HepG2 (cell line): ENCODE data around the gene ACSF3. TPM values are rescaled to one million over a fixed set of nuclear protein-coding genes. Genes with fewer than 3 reads are reported as not detected.

Source experiments
- ATRX ChIP-seq: sonication (generic); formaldehyde crosslinking; IDR thresholded peaks from 2 replicates; pipeline ENCODE4 v1.4.0; 2020; ENCODE audit warnings: missing genetic modification reagents, borderline replicate concordance
- HNF1A ChIP-seq, 2 experiments: sonication (generic) in 1 of 2; formaldehyde crosslinking in 1 of 2; IDR thresholded peaks; 2 replicates each; pipeline versions ENCODE4 v1.4.0 to v1.6.1; 2016 to 2020; ENCODE audit warnings: borderline replicate concordance in 1 of 2, low read depth in 1 of 2, mild to moderate bottlenecking in 1 of 2, missing genetic modification reagents in 1 of 2
- HNF4A ChIP-seq: sonication (generic); formaldehyde crosslinking; IDR thresholded peaks from 2 replicates; pipeline ENCODE4 v1.4.0; 2020; ENCODE audit warnings: missing genetic modification reagents
- HNRNPUL1 ChIP-seq: fragments of 200-400 bp; formaldehyde crosslinking; IDR thresholded peaks from 2 replicates; pipeline ENCODE4 v1.6.1; 2017; ENCODE audit warnings: low read depth, mild to moderate bottlenecking, low read length, moderate library complexity
- MZF1 ChIP-seq: sonication (generic); formaldehyde crosslinking; IDR thresholded peaks from 2 replicates; pipeline ENCODE4 v1.8.1; 2023; ENCODE audit warnings: mild to moderate bottlenecking, missing genetic modification reagents, borderline replicate concordance
- NR3C1 ChIP-seq: sonication (generic); formaldehyde crosslinking; IDR thresholded peaks from 2 replicates; pipeline ENCODE4 v1.4.0; 2020; ENCODE audit warnings: missing genetic modification reagents
- POLR2AphosphoS2 ChIP-seq: IDR thresholded peaks from 2 replicates; pipeline ENCODE4 v1.6.1; 2011; ENCODE audit warnings: low read depth, low read length, improper control_type of control experiment
- SP140L ChIP-seq: sonication (generic); formaldehyde crosslinking; IDR thresholded peaks from 2 replicates; pipeline ENCODE4 v1.4.0; 2020; ENCODE audit warnings: missing genetic modification reagents, borderline replicate concordance
- SPEN ChIP-seq: sonication (generic); formaldehyde crosslinking; IDR thresholded peaks from 2 replicates; pipeline ENCODE4 v1.5.1; 2020; ENCODE audit warnings: low read depth, mild to moderate bottlenecking, missing genetic modification reagents
- TBP ChIP-seq: sonication (generic); formaldehyde crosslinking; IDR thresholded peaks from 2 replicates; pipeline ENCODE4 v1.5.0; 2020; ENCODE audit warnings: missing genetic modification reagents
- ZNF343 ChIP-seq: sonication (generic); formaldehyde crosslinking; IDR thresholded peaks from 2 replicates; pipeline ENCODE4 v1.4.0; 2020; ENCODE audit warnings: mild to moderate bottlenecking, missing genetic modification reagents
- polyA plus RNA-seq, 8 experiments: library from polyadenylated mRNA; depleted of rRNA in 3 of 8; stranded (reverse) in 7 of 8; unstranded in 1 of 8; fragments of >200 nt; fragmentation: Illumina TruSeq in 4 of 8; extraction: Trizol in 4 of 8; gene quantifications; 2 replicates each; pipeline versions ENCODE4 v1.2.1 to v1.2.3, GENCODE V29; 2011 to 2016; ENCODE audit warnings: low read depth in 4 of 8, missing spikeins in 1 of 8, mixed read lengths in 1 of 8; ENCODE audit not compliant: insufficient read depth in 1 of 8
- total RNA-seq, 5 experiments: library from RNA; depleted of rRNA; stranded (reverse); fragments of >200 nt; fragmentation: Illumina TruSeq; extraction: Trizol; gene quantifications; 2 replicates each; pipeline ENCODE4 v1.2.3, GENCODE V29; 2016; ENCODE audit warnings: low read depth in 1 of 5
- TF ChIP-seq, protein P1 (sequence below): sonication (generic); formaldehyde crosslinking; IDR thresholded peaks from 2 replicates; pipeline ENCODE4 v1.4.0; 2020; ENCODE audit warnings: missing genetic modification reagents
- TF ChIP-seq, protein P2 (sequence below): conservative IDR thresholded peaks from 2 replicates; pipeline ENCODE4 v1.6.1; 2018; ENCODE audit warnings: missing genetic modification reagents
- TF ChIP-seq, protein P3 (sequence below): sonication (generic); formaldehyde crosslinking; IDR thresholded peaks from 2 replicates; pipeline ENCODE4 v1.4.0; 2020; ENCODE audit warnings: mild to moderate bottlenecking, low read depth, missing genetic modification reagents
- TF ChIP-seq, protein P4 (sequence below): sonication (generic); formaldehyde crosslinking; IDR thresholded peaks from 2 replicates; pipeline ENCODE4 v1.9.0; 2022; ENCODE audit warnings: missing genetic modification reagents, mild to moderate bottlenecking, borderline replicate concordance
- TF ChIP-seq, protein P5 (sequence below): sonication (generic); formaldehyde crosslinking; IDR thresholded peaks from 2 replicates; pipeline ENCODE4 v1.4.0; 2020; ENCODE audit warnings: mild to moderate bottlenecking, missing genetic modification reagents

The ACSF3 gene
- total and polyA plus RNA-seq, 2 of the 13 experiments (the other 11 are each of a cell fraction or from before 2014, with no cell fraction given): 14.9 to 30.6 TPM

DNA sequence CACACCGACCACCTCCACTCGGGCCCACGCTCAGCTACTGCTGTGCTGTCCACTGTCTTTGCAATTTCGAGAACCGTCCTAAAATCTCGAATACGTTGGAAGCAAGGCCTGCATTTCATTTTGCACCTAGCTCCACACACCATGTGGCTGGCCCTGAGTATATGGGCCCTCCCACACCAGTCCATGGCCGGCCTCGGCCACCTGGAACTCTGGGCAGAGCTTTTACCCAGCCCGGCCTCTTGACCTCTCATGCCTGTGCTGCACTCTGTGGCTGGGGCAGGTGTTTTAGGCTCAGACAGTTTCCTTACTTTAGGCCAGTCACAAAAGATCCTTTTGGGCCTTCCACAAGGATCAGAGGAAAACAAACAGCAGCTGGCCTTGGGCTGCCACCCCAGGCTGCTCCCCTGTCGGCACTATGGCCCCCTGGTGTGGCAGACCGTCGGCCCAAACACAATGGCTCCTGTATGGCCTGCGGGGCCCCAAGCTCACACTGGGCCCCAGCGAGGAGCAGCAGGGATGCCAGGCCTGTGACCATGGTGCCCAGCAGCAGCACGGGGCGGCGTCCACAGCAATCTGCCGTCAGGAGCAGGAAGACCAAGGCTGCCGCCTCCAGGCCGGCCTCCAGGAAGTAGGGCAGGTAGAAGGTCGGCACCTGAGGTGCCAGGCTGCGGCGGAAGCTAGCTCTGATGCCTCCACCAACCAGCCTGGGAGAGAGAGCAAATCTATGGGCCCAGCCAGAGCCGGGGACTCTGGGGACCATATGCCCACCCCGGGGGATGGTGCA lies 104.2 kb downstream of the ACSF3 start (continued):
- TF ChIP-seq ZNF343 (CRISPR knock-in tag): no peak
- TF ChIP-seq NR3C1 (CRISPR knock-in tag): no peak
- TF ChIP-seq, protein P1, sequence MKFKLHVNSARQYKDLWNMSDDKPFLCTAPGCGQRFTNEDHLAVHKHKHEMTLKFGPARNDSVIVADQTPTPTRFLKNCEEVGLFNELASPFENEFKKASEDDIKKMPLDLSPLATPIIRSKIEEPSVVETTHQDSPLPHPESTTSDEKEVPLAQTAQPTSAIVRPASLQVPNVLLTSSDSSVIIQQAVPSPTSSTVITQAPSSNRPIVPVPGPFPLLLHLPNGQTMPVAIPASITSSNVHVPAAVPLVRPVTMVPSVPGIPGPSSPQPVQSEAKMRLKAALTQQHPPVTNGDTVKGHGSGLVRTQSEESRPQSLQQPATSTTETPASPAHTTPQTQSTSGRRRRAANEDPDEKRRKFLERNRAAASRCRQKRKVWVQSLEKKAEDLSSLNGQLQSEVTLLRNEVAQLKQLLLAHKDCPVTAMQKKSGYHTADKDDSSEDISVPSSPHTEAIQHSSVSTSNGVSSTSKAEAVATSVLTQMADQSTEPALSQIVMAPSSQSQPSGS: peak; percentile 84
- TF ChIP-seq POLR2AphosphoS2: 0 out of 2 replicates have a peak, but pooled peaks have one; percentile 32
- TF ChIP-seq, protein P2, sequence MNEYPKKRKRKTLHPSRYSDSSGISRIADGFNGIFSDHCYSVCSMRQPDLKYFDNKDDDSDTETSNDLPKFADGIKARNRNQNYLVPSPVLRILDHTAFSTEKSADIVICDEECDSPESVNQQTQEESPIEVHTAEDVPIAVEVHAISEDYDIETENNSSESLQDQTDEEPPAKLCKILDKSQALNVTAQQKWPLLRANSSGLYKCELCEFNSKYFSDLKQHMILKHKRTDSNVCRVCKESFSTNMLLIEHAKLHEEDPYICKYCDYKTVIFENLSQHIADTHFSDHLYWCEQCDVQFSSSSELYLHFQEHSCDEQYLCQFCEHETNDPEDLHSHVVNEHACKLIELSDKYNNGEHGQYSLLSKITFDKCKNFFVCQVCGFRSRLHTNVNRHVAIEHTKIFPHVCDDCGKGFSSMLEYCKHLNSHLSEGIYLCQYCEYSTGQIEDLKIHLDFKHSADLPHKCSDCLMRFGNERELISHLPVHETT (CRISPR knock-in tag): peak; percentile 56; the same call in 1 of the 2 replicates
- TF ChIP-seq, protein P3, sequence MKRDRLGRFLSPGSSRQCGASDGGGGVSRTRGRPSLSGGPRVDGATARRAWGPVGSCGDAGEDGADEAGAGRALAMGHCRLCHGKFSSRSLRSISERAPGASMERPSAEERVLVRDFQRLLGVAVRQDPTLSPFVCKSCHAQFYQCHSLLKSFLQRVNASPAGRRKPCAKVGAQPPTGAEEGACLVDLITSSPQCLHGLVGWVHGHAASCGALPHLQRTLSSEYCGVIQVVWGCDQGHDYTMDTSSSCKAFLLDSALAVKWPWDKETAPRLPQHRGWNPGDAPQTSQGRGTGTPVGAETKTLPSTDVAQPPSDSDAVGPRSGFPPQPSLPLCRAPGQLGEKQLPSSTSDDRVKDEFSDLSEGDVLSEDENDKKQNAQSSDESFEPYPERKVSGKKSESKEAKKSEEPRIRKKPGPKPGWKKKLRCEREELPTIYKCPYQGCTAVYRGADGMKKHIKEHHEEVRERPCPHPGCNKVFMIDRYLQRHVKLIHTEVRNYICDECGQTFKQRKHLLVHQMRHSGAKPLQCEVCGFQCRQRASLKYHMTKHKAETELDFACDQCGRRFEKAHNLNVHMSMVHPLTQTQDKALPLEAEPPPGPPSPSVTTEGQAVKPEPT (CRISPR knock-in tag): peak; percentile 71; the same call in 1 of the 2 replicates
- TF ChIP-seq HNRNPUL1: no peak
- no peak for TF ChIP-seq TBP (CRISPR knock-in tag)
- TF ChIP-seq HNF4A: peak; percentile 85
- no peak for TF ChIP-seq MZF1 (CRISPR knock-in tag)
- TF ChIP-seq HNF1A (IDR thresholded peaks at IDR 0.05; ENCODE audit: low read depth): 0 out of 2 replicates have a peak, but pooled peaks have one; percentile 24
- TF ChIP-seq HNF1A (CRISPR knock-in tag; IDR thresholded peaks at IDR 0.05; ENCODE audit: borderline replicate concordance): peak; percentile 86; the same call in 1 of the 2 replicates
- TF ChIP-seq SPEN (CRISPR knock-in tag): no peak; the same call in 1 of the 2 replicates
- TF ChIP-seq SP140L (CRISPR knock-in tag): no peak
- TF ChIP-seq, protein P4, sequence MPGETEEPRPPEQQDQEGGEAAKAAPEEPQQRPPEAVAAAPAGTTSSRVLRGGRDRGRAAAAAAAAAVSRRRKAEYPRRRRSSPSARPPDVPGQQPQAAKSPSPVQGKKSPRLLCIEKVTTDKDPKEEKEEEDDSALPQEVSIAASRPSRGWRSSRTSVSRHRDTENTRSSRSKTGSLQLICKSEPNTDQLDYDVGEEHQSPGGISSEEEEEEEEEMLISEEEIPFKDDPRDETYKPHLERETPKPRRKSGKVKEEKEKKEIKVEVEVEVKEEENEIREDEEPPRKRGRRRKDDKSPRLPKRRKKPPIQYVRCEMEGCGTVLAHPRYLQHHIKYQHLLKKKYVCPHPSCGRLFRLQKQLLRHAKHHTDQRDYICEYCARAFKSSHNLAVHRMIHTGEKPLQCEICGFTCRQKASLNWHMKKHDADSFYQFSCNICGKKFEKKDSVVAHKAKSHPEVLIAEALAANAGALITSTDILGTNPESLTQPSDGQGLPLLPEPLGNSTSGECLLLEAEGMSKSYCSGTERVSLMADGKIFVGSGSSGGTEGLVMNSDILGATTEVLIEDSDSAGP: peak; percentile 88; the same call in 1 of the 2 replicates
- no peak for TF ChIP-seq ATRX
- TF ChIP-seq, protein P5, sequence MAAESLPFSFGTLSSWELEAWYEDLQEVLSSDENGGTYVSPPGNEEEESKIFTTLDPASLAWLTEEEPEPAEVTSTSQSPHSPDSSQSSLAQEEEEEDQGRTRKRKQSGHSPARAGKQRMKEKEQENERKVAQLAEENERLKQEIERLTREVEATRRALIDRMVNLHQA (CRISPR knock-in tag): no peak
